ENCODE measurements around the gene NUP35. TPM values are rescaled to one million over a fixed set of nuclear protein-coding genes. Genes with fewer than 3 reads are reported as not detected.

Gene NUP35
- total and polyA plus RNA-seq, 2 of the 8 experiments (the other 6 are each of a cell fraction or from before 2014, with no cell fraction given) = 30.7 to 48.7 TPM

DNA sequence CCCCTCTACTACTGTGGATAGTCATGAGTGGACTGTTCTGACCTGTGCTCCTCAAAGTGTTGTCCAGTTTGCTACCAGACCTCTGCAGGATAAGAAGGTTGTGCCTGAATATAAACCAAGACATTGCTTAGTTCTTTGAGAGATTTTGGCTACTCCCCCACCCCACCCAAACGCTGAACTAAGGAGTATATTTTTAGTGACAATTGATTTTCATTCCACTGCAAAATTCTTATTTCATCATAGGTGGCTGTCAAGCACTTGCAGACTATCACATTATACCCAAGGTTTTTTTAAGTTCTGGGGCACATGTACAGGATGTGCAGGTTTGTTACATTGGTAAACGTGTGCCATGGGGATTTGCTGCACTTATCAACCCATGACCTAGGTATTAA, 32.3 kb upstream of the NUP35 start:
- H3K79me2 ChIP-seq (ENCODE audit: control insufficient read depth in 1 of 2, insufficient read depth in 2 of 2, low read length in 2 of 2) = no peaks in the 10 kb centered on the region
- no peaks in the 10 kb centered on the region for H3K79me1 ChIP-seq (ENCODE audit: low read depth, low read length)
- ChIA-PET POLR2A (ENCODE audit: partially characterized antibody) (no interaction called here), CTCF (ENCODE audit: partially characterized antibody) (interaction anchor here (1.5 kb wide), 1 partner anchor 21 kb away, joined by 6 read pairs; no protein-coding TSS in a partner anchor)
- H3K27ac ChIP-seq (ENCODE audit: low read depth, low read length) = no peak overlapping the region
- H3K4me2 ChIP-seq (ENCODE audit: insufficient read depth in 1 of 2, low read depth in 2 of 2, low read length in 2 of 2) = no peak overlapping the region
- H2AK5ac ChIP-seq (ENCODE audit: low read depth, low read length) = no peak overlapping the region
- no peak overlapping the region for H3K4ac ChIP-seq (replicated peaks; ENCODE audit: insufficient read length, low read depth, low read length)
- H3K23me2 ChIP-seq (ENCODE audit: low read depth, low read length) = no peaks in the 10 kb centered on the region
- no peak overlapping the region for H4K91ac ChIP-seq (replicated peaks; ENCODE audit: insufficient read length, low read length)
- no peak overlapping the region for H3K56ac ChIP-seq (replicated peaks; ENCODE audit: insufficient read length, low read depth, low read length)
- 100% methylated on average over 2 of the region's 2 CpGs; no CpG with 5 or more reads in 1 of the 2 experiments for WGBS, 2 experiments (ENCODE audit: extremely low coverage in 1 of 2, insufficient coverage in 1 of 2, insufficient read length in 1 of 2, insufficient replicate concordance in 2 of 2, low coverage in 1 of 2, low lambda C conversion rate in 2 of 2, missing lambda C conversion rate in 1 of 2)
- no peaks in the 10 kb centered on the region for H3K27me3 ChIP-seq (replicated peaks in 1 of 4; ENCODE audit: control insufficient read depth in 3 of 4, extremely low read depth in 1 of 4, insufficient read depth in 3 of 4, low read length in 3 of 4)
- FAIRE-seq (no peak), DNase-seq (ENCODE audit: low read depth in 1 of 2, low spot score in 2 of 2) (no peak)
- no peak overlapping the region for H3K9ac ChIP-seq (replicated peaks in 1 of 4; ENCODE audit: extremely low read depth in 1 of 4, low read depth in 3 of 4, low read length in 3 of 4)
- no peak overlapping the region for H3K4me3 ChIP-seq (ENCODE audit: extremely low read depth in 1 of 4, insufficient read depth in 2 of 4, low read depth in 3 of 4, low read length in 4 of 4)
- no peaks in the 10 kb centered on the region for H4K20me1 ChIP-seq (replicated peaks in 1 of 2; ENCODE audit: control insufficient read depth in 1 of 2, insufficient read depth in 2 of 2, low read length in 2 of 2)
- H2BK5ac ChIP-seq (ENCODE audit: low read depth, low read length) = no peak overlapping the region
- no peak overlapping the region for H2AFZ ChIP-seq (ENCODE audit: low read length)
- peaks cover 0 to 4% (median 2%) of the 10 kb centered on the region in 4 experiments; a peak in 2 of 7 replicates for H3K4me1 ChIP-seq (replicated peaks in 1 of 4; ENCODE audit: control insufficient read depth in 3 of 4, insufficient read depth in 4 of 4, low read length in 3 of 4)
- H3K14ac ChIP-seq (ENCODE audit: insufficient read length) = no peak overlapping the region
- no peak overlapping the region for H2BK12ac ChIP-seq (ENCODE audit: low read depth, low read length)
- no peak overlapping the region for H3K18ac ChIP-seq (ENCODE audit: extremely low read depth, low read length)
- no peak overlapping the region for H4K5ac ChIP-seq (ENCODE audit: insufficient read length, low read depth, low read length)
- H2BK120ac ChIP-seq (replicated peaks; ENCODE audit: low read depth, low read length) = no peak overlapping the region
- no peak overlapping the region for H2BK20ac ChIP-seq (ENCODE audit: low read length)
- no peak overlapping the region for H2BK15ac ChIP-seq (ENCODE audit: low read length)
- no peak overlapping the region for H4K8ac ChIP-seq (ENCODE audit: extremely low read depth, insufficient read depth, low read length)
- H3K23ac ChIP-seq (ENCODE audit: insufficient read length) = no peak overlapping the region
- H3K36me3 ChIP-seq (ENCODE audit: control insufficient read depth in 2 of 4, insufficient read depth in 4 of 4, low read length in 3 of 4) = no peaks in the 10 kb centered on the region
- no peaks in the 10 kb centered on the region for H3K9me3 ChIP-seq (ENCODE audit: insufficient read depth in 2 of 2, low read depth in 1 of 2, low read length in 1 of 2)
- TF ChIP-seq POU5F1 (IDR thresholded peaks at IDR 0.05; ENCODE audit: low read depth, low read length) = no peak
- TF ChIP-seq BRCA1 (IDR thresholded peaks at IDR 0.05; ENCODE audit: low read depth, low read length) = no peak
- TF ChIP-seq TAF1 (IDR thresholded peaks at IDR 0.05; ENCODE audit: low read depth, low read length) = no peak
- TF ChIP-seq CTBP2 (IDR thresholded peaks at IDR 0.05; ENCODE audit: borderline replicate concordance, insufficient read depth, insufficient read length, low read length) = no peak
- no peak for TF ChIP-seq BACH1 (IDR thresholded peaks at IDR 0.05; ENCODE audit: low read length)
- TF ChIP-seq TBP (IDR thresholded peaks at IDR 0.05; ENCODE audit: low read depth, low read length) = no peak
- TF ChIP-seq, protein P1, sequence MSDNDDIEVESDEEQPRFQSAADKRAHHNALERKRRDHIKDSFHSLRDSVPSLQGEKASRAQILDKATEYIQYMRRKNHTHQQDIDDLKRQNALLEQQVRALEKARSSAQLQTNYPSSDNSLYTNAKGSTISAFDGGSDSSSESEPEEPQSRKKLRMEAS (IDR thresholded peaks at IDR 0.05) = no peak
- no peak for TF ChIP-seq ASH2L (IDR thresholded peaks at IDR 0.05; ENCODE audit: low read length)
- no peak for TF ChIP-seq GTF2F1 (IDR thresholded peaks at IDR 0.05; ENCODE audit: borderline replicate concordance, low read depth, low read length)
- no peak for TF ChIP-seq NANOG (IDR thresholded peaks at IDR 0.05; ENCODE audit: insufficient read depth, low read depth, low read length, poor library complexity, severe bottlenecking)
- TF ChIP-seq, protein P2, sequence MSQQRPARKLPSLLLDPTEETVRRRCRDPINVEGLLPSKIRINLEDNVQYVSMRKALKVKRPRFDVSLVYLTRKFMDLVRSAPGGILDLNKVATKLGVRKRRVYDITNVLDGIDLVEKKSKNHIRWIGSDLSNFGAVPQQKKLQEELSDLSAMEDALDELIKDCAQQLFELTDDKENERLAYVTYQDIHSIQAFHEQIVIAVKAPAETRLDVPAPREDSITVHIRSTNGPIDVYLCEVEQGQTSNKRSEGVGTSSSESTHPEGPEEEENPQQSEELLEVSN (IDR thresholded peaks at IDR 0.05) = no peak
- TF ChIP-seq MAFK (IDR thresholded peaks at IDR 0.05; ENCODE audit: low read depth, low read length) = no peak
- TF ChIP-seq CBX5 (IDR thresholded peaks at IDR 0.05; ENCODE audit: low read depth, low read length) = no peak
- TF ChIP-seq SRF (IDR thresholded peaks at IDR 0.05; ENCODE audit: low read depth, low read length) = no peak

All from H1 (cell line).